Activated CD4-positive, CD25-positive, alpha-beta regulatory T cell treated with anti-CD3 and anti-CD28 coated beads, Interleukin-2, amount 50 U/mL, for 72 hours (primary cell): ENCODE data around the gene POLQ.
"Not testable (repeated sequence)": the region's sequence is repeated elsewhere in the genome, so short reads cannot be mapped to it uniquely, and the experiment has no call there.

Experiments used
- DNase-seq: peaks from one replicate; pipeline ENCODE4 v3.0.0; 2021

Gene POLQ

GRCh38 chr3:121545574-121546455 lies at the start of gene POLQ:
Gene POLQ (minus strand): TSS chr3:121545988. CDS start chr3:121545877, 111 bp downstream.
- DNase-seq: peak; percentile 74

DNA sequence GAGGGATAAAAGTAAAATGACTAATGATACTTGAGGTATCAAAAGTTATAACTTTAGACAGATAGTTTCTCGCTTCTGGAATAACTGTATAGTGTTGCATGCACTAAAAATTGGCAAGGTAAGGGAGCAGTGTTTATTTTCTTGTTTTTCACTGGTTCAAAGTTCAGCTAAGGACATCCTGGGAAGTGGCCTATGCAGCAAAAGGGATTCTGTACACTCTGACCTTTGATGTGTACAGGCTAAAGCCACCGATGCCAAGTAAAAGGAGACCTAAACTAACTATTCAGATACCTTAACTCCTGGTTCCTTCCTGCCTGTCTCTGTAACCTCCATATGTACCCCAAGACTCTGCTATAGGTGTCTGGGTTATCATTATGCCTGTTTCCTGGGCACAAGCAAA lies 49.1 kb upstream of the POLQ start:
- no peak for DNase-seq

DNA sequence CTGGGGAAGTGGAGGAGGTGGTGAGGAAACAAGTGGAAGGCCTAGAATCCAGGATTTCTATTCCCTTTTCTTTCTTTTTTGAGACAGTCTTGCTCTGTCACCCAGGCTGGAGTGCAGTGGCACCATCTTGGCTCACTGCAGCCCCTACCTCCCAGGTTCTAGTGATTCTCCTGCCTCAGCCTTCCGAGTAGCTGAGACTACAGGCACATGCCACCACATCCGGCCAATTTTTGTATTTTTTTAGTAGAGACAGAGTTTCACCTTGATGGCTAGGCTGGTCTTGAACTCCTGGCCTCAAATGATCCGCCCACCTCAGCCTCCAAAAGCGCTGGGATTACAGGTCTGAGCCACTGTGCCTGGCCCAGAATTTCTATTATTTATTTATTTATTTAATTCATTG lies 48.0 kb upstream of the POLQ start:
- DNase-seq: not testable (repeated sequence)

- no peak for DNase-seq
Observed at GRCh38 chr3:121592856-121593702, 47.3 kb upstream of the POLQ start, which contains the start of gene FBXO40. Gene FBXO40 (plus strand): TSS chr3:121593379. CDS start chr3:121620576, 27,197 bp downstream.

DNA sequence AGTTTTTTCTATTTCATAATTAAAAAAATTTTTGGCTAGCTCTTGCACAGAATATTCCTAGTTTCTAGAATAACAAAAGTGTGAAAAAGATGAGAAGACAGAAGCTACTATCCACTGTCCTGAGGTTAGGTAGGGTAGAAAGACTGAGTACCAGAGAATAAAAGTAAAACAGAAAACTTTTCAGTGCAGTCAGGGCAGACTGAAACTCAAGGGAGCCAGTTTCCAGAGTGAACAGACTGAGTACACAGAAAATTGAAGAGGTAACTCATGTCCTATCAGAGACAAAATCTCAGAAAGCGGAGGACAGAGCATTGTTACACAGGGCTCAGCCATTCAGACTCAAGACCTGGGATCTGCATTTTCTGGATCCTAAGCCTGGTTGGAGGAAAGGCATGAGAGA lies 38.6 kb upstream of the POLQ start:
- no peak for DNase-seq

GRCh38 chr3:121581691-121582090 lies 35.9 kb upstream of the POLQ start:
- no peak for DNase-seq

GRCh38 chr3:121574449-121574848 lies 28.7 kb upstream of the POLQ start:
- DNase-seq: no peak

- DNase-seq: no peak
Observed at GRCh38 chr3:121567649-121568048, 21.9 kb upstream of the POLQ start, which contains the start of gene ARGFX. Gene ARGFX (plus strand): TSS chr3:121567949. CDS start chr3:121570714, 2,765 bp downstream.

DNA sequence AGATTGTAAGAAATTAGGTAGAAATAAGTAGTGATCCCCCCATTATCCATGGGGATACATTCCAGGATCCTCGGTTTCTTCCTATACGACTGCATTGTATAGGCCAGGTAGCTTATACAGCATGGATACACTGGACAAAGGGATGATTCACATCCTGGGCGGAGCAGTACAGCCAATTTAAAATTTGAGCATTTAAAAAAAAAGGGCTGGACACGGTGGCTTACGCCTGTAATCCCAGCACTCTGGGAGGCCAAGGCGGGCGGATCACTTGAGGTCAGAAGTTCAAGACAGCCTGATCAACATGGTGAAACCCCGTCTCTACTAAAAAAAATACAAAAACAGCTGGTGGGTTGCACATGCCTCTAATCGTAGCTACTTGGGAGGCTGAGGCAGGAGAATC lies 21.0 kb upstream of the POLQ start:
- DNase-seq: no peak

- DNase-seq: no peak
Observed at GRCh38 chr3:121562148-121562547, 16.4 kb upstream of the POLQ start.

- DNase-seq: no peak
Observed at GRCh38 chr3:121557426-121557934, 11.7 kb upstream of the POLQ start.

- DNase-seq: no peak
Observed at GRCh38 chr3:121552797-121553196, 7.0 kb upstream of the POLQ start.

GRCh38 chr3:121552379-121552778 lies 6.6 kb upstream of the POLQ start:
- no peak for DNase-seq

DNA sequence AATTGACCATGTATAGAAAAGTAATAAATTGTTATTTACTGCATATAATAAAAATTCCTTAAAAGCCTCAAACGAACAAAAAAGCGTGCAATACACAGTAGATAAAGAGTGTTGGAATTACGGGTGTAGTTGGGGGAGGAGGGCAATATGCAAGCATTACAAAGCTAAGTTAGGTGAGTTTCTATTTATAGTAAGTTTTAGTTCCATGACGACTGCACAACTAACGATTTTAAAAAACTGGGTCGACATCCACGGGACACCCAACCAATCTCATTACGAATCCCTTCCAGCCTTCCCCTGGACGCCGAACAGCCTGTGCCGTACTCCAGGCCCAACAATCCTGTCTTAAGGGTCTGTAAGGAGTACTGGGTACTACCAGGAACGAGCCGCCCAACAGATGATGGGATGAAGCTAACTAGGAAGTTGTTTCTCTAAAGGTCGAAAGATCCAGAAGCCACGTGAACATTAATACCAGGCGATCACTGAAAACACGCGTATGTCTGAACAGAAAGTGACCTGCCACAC lies 677 bp downstream of the POLQ start:
- DNase-seq: no peak

- DNase-seq: no peak
Observed at GRCh38 chr3:121542924-121543323, 2.9 kb downstream of the POLQ start.

DNA sequence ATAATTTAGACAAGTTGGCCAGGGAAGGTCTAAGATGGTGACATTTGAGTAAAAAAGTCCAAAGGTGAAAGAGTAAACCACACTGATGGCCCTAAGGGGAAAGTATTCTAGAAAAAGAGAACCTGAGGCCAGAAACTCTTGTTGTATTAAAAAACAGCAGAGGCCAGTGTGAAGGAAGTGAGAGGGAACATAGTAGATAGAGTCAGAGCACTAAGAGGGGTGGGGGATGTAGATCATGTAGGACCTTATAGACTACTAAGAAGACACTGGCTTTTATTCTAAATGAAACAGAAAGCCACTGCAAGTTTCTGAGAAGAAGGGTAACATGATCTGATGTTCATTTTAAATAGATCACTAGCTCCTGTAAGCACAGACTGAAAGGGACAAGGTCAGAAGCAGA lies 14.5 kb downstream of the POLQ start:
- DNase-seq: no peak

- DNase-seq: no peak
Observed at GRCh38 chr3:121529308-121529707, 16.5 kb downstream of the POLQ start.

DNA sequence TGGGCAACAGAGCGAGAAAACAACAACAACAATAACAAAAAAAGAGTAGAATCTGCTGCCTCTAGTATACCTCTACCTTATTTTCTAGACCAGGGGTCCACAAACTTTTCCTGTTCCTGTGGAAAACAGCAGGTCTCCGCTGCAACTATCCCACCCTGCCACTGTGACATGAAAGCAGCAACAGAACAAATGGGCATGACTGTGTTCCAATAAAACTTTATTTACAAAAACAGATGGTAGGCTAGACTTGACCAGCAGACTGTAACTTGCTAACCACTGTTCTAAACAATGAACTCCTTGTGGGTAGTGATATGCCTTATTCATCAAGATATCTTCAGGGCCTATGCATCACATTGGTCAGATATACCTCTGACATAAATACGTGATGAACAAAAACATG lies 25.3 kb downstream of the POLQ start:
- no peak for DNase-seq

DNA sequence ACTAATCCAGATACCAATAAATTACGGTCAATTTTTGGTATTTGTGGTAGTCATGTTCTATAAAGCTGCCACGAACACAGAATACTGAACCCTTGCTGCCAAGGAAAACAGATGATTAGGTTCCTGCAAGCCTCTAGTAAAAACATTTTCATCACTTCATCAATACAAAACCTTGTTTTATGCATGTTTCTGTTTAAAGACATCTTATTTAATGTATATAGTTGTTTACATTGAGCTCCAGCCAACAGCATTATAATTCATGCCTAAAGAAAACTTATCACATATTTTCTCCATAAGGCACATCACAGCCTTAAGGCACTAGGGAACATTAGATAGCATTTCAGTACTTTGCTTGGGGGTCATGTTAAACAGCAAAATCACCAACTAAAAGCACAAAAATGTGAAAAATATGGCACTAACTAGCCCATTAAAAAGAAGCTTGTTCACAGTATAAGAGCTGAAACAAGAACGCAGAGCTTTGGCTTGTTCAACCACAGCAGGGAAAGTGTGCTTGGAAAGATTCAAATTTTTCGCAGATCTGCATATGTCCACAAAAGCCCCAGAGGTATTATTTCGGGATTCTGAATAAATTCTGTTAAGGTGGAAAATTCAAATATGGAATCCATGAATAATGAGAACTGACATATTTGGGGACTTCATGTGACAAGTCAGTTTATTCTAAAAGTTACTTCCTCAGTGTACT lies 27.7 kb downstream of the POLQ start:
- no peak for DNase-seq

- no peak for DNase-seq
Observed at GRCh38 chr3:121515862-121516261, 29.9 kb downstream of the POLQ start.

DNA sequence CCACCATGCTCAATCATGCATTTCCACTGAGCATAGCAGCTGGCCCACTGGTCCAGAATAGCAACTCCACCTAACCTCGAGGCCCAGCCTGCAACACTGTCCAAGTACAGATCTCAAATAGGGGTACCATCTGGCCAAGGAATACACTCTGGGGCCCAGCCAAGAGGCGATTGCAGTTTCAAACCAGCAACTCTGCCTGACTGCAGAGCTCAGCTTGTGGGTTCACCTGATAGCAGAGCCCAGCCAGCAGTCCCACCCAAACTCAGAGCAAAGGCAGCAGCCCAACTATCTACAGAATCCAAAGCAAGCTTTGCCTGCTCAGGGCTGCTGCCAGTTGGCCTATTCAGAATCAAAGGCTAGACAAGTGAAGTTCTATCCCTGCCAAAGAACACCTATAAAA lies 30.5 kb downstream of the POLQ start:
- DNase-seq: no peak

DNA sequence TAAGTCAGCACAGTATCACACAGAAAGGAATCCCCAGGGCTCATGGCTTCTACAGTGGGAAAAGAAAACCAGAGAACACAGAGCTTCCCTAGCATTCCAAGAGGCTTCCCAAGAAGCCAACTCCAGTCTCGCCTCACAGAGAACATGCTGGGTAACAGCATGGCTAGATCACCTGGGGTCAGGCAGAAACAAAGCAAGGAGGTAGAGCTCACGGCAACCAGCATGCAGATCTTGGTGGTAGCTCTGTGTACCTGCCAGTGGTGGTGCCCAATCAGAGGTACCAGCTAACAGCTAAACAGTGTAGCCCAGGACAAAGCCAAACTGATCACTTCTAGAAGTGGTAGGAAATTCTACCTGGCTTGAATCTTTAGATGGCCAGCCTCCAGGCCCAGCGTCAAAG lies 31.3 kb downstream of the POLQ start:
- DNase-seq: no peak

GRCh38 chr3:121508389-121508788 lies 37.4 kb downstream of the POLQ start:
- DNase-seq: no peak
